Measurements from ENCODE around the gene CEP89. TPM values are rescaled to one million over a fixed set of nuclear protein-coding genes. Genes with fewer than 3 reads are reported as not detected.

Gene CEP89
- total RNA-seq, 1 experiment from 2014 or later = 39.9 TPM

GRCh38 chr19:32933571-32933970 lies 38.2 kb downstream of the CEP89 start:
- Histone ChIP-seq H3K4me1 (ENCODE audit: control insufficient read depth, insufficient read depth, low read length) (no peaks in the 10 kb centered on the region), H3K27me3 (ENCODE audit: control insufficient read depth, insufficient read depth, low read length) (no peaks in the 10 kb centered on the region), H3K27ac (ENCODE audit: low read length) (no peak overlapping the region), H3K9me3 (ENCODE audit: control insufficient read depth, insufficient read depth, low read depth, low read length) (no peaks in the 10 kb centered on the region; the same call in 1 of the 2 replicates), H3K36me3 (ENCODE audit: control insufficient read depth, insufficient read depth, low read length) (no peaks in the 10 kb centered on the region), H3K4me3 (ENCODE audit: low read depth in 2 of 2, low read length in 2 of 2) (no peak overlapping the region)
- ChIA-PET CTCF (no interaction called here), POLR2A (no interaction called here)
- in situ Hi-C loops (cut with HindIII; ENCODE audit: low pct_unique_long_range_greater_than_20kb, low sequenced_read_pairs) (no loop called here), intact Hi-C loops (cut with micrococcal nuclease; ENCODE audit: unreplicated experiment) (no loop called here)
- no peak for TF ChIP-seq POLR2AphosphoS5 (IDR thresholded peaks at IDR 0.05; ENCODE audit: low read depth, low read length)
- no peak for TF ChIP-seq CTCF (IDR thresholded peaks at IDR 0.05)
- no peak for TF ChIP-seq TCF7L2 (IDR thresholded peaks at IDR 0.05; ENCODE audit: low read depth, low read length)
- no peak for TF ChIP-seq REST (IDR thresholded peaks at IDR 0.05; ENCODE audit: insufficient read depth in 1 of 2, low read depth in 2 of 2, low read length in 1 of 2)
- no peak for TF ChIP-seq SIN3A (IDR thresholded peaks at IDR 0.05; ENCODE audit: borderline replicate concordance, insufficient read depth, low read depth, low read length)
- DNase-seq (ENCODE audit: low read depth, low spot score) (no peak), ATAC-seq (no peak)
- no TSS peak for BruUV-seq (replicated peaks)

- no peak overlapping the region for H3K4me3 ChIP-seq (ENCODE audit: low read depth in 2 of 2, low read length in 2 of 2)
- no peaks in the 10 kb centered on the region for H3K4me1 ChIP-seq (ENCODE audit: control insufficient read depth, insufficient read depth, low read length)
- no peaks in the 10 kb centered on the region; the same call in 1 of the 2 replicates for H3K9me3 ChIP-seq (ENCODE audit: control insufficient read depth, insufficient read depth, low read depth, low read length)
- ChIA-PET CTCF (no interaction called here), POLR2A (interaction anchor here (0.5 to 0.9 kb wide), 2 partner anchors 17 to 44 kb away, joined by 3 to 4 read pairs; no protein-coding TSS in a partner anchor)
- TSS peak; percentile 40 for BruUV-seq (replicated peaks)
- no peaks in the 10 kb centered on the region for H3K36me3 ChIP-seq (ENCODE audit: control insufficient read depth, insufficient read depth, low read length)
- in situ Hi-C loops (cut with HindIII; ENCODE audit: low pct_unique_long_range_greater_than_20kb, low sequenced_read_pairs) = no loop called here
- no peaks in the 10 kb centered on the region for H3K27me3 ChIP-seq (ENCODE audit: control insufficient read depth, insufficient read depth, low read length)
- ATAC-seq (no peak), DNase-seq (ENCODE audit: low read depth, low spot score) (no peak)
- TF ChIP-seq REST (IDR thresholded peaks at IDR 0.05; ENCODE audit: insufficient read depth in 1 of 2, low read depth in 2 of 2, low read length in 1 of 2) (no peak), CTCF (IDR thresholded peaks at IDR 0.05) (no peak), TCF7L2 (IDR thresholded peaks at IDR 0.05; ENCODE audit: low read depth, low read length) (no peak), POLR2AphosphoS5 (IDR thresholded peaks at IDR 0.05; ENCODE audit: low read depth, low read length) (no peak), SIN3A (IDR thresholded peaks at IDR 0.05; ENCODE audit: borderline replicate concordance, insufficient read depth, low read depth, low read length) (no peak)
- intact Hi-C loops (cut with micrococcal nuclease; ENCODE audit: unreplicated experiment) = no loop called here
- H3K27ac ChIP-seq (ENCODE audit: low read length) = no peak overlapping the region
Measured at GRCh38 chr19:32930567-32930966, 41.2 kb downstream of the CEP89 start.
